Left colon (tissue), 2 donors: ENCODE results near the gene CFAP97. TPM values are rescaled to one million over a fixed set of nuclear protein-coding genes. Genes with fewer than 3 reads are reported as not detected.
A peak's percentile ranks its signal among the peaks of the same experiment; 100 is the strongest.
"Not testable (repeated sequence)": the region's sequence is repeated elsewhere in the genome, so short reads cannot be mapped to it uniquely, and the experiment has no call there.

Experiments used
- ATAC-seq: fragments of 200-7000 bp; cut with Tn5 transposase; one replicate; pipeline ENCODE4 v1.9.1; 2020; ENCODE audit warnings: mild to moderate bottlenecking, moderate library complexity
- DNase-seq, 2 donors: peaks; one replicate each; pipeline ENCODE4 v3.0.0-alpha.2; 2020
- intact Hi-C, 2 donors: fragments of 100-400 bp; cut with DNase I in 1 of 2; cut with micrococcal nuclease in 1 of 2; formaldehyde crosslinking; loops; one replicate each; pipeline versions ENCODE4 v1.11.2 to v1.14.0; 2022; cut with DNase I, micrococcal nuclease
- long read RNA-seq: library from polyadenylated mRNA; unstranded; transcript quantifications from one replicate; pipeline ENCODE4 v2.0.0, GENCODE V29; 2021
- total RNA-seq, 2 donors: library from RNA; stranded (reverse); fragmentation: NEBNext Ultra II Directional; extraction: Animal tissue kit (Norgen Biotek cat#: 25700); gene quantifications; one replicate each; pipeline ENCODE4 v1.2.1, GENCODE V29; 2021
- donor health status: DM: no; HTN: no; CAD: no.
- donor health status: DM: yes; HTN: yes; CAD: no.

CFAP97 gene
- 10 to 100 TPM; 13.9 to 14.0 TPM for total RNA-seq
- long read RNA-seq, full-length matches to known transcripts = 4 of 18 reads
- long read RNA-seq, partial matches to known transcripts = 10 of 18 reads
- long read RNA-seq, other reads (novel, unspliced or antisense) = 4 of 18 reads

DNA sequence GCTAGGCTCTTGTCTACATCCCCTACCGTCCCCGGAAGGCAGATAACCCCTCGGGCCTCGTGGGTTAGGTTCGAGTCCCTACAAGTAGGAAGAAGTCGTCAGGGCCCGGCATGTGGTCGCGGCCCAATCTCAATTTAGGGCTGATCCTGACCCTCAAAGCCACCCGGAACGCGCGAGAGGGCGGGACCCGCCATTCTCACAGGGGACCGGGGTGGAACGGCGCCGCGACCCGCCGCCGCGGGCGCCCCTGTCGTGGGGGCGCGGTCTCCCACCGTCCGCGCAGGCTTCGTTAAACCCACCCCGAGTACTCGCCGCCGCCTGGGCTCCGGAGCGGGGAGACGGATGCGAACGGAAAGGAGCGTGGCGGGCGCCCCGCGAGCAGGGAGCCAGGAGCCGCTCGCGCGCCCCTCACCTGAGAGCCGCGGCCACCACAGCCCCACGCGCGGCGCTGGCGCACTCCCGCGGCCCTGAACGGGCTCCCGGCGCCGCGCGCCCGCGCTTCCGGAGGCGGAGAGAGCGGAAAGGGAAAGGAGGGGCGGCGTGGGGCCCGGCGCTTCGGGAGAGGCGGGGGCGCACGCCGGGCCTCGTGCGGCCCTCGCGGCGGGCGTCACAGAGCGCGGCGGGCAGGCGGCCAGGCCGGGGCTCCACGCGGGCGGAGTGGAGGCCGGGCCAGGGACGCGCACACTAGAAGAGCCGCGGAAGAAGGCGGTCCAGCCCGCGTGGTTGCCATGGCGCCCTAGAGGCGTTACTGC lies at the start of gene CFAP97:
Gene CFAP97, minus strand, starts transcription at position 515 of the 752 bp plus-strand sequence. CDS start 12,804 bp downstream, outside the sequence.
- ATAC-seq = peak; percentile 89
- intact Hi-C loops = no loop called here
- peak; percentile 91 to 93 for DNase-seq

DNA sequence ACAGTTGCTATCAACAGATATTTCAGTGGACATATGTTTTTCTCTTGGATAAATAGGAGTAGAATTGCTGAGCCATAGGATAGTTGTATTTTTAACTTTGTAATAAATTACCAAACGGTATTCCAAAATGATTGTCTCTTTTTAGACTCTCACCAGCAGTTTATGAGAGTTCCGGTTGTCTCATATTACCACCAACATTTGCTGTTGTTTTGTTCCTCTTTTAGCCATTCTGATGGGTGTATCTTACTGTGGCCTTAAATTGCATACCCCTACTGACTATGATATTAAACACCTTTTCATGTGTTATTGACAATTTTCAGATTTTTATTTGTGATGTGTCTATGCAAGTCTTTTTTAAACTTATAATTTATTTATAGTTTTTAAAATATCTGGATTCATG lies 45.3 kb upstream of the CFAP97 start:
- intact Hi-C loops = no loop called here
- ATAC-seq (no peak), DNase-seq (no peak)

DNA sequence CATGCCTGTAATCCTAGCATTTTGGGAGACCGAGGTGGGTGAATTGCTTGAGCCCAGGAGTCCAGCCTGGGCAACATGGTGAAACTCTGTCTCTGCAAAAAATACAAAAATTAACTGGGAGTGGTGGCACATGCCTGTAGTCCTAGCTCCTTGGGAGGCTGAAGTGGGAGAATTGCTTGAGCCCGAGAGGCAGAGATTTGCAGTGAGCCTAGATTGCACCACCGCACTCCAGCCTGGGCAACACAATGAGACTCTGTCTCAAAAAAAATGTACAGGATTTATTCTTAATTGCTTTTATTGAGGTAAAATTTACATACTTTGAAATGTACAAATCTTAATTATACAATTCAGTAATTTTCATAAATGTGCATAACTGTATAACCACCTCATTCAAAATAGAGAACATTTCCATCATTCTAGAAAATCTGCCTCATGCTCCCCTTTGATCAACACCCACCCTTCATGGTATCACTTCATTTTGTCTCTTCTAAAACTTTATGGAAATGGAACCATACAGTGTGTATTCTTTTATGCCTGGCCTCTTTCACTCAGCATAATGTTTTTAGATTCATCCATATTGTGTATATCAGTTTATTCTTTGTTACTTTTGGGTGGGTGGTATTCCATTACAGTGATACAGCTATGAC lies 44.7 kb upstream of the CFAP97 start:
- DNase-seq (no peak), ATAC-seq (no peak)
- intact Hi-C loops = no loop called here

DNA sequence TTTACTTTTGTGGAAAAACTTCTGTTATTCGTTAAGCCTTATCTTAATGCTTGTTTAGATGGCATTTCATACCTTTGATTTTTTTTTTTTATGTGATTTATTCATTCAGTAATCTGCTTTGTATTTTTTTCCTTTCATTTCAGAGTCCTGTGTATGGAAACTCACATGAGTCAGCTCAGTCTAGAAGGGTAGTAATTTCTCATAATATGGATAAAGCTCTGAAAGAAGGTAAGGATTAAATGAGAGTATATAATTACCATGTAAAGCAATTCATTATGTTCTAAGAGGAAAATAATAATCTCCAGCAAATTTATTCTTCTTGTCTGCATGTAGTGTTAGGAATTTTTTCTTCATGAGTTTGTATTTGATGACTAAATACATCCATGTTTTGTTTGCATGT lies 43.4 kb upstream of the CFAP97 start:
- ATAC-seq (no peak), DNase-seq (no peak)
- intact Hi-C loops = no loop called here

DNA sequence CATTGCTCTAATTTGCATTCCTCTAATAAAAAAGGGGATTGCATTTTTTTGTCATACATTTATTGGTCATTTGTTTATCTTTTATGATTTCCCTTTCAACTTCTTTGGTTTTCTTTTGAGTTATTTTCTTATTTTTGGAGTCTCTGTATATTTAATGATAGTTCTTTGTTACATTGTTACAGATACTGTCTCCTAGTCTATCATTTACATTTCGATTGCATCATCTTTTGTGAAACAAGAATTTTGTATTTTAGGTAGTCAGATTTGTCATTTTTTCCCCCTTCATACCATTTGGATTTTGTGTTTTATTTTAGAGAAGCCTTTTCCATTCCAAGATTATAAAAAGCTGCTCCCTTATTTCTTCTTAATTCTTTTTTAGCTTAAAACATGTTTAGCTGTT lies 42.7 kb upstream of the CFAP97 start:
- DNase-seq (no peak), ATAC-seq (no peak)
- intact Hi-C loops = no loop called here

DNA sequence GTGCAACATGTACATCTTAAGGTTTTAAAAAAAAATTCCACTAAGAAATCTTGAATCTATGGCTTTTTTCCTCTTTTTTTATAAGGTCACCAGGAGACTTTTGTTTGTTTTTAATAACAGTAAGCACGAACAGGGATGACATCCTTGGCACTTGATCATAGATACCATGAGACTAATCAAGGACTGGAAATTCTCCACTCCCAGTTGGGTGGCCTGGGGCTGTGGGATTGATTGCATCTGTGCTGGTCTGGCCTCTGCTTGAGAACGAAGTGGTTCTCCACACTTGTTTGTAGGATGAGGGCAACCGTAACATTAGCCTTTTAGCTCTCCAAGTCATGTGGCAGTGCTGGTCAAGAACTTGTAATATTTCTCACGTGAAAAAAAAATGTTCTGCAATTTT lies 41.0 kb upstream of the CFAP97 start:
- intact Hi-C loops = no loop called here
- DNase-seq = no peak
- ATAC-seq = no peak

DNA sequence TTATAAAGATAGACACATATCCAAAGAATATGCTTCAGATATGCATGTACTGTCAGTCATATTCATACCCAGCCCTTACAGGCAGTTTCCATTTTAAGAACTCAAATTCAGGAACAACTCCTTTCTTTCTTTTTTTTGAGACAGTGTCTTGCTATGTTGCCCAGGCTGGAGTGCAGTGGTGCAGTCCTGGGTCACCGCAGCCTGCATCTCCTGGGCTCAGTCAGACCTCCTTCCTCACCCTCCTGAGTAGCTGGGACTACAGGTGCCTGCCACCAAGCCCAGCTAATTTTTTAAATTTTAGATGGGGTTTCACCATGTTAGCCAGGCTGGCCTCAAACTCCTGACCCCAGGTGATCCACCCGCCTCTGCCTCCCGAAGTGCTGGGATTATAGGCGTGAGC lies 40.1 kb upstream of the CFAP97 start:
- intact Hi-C loops = no loop called here
- ATAC-seq = no peak
- no peak for DNase-seq

DNA sequence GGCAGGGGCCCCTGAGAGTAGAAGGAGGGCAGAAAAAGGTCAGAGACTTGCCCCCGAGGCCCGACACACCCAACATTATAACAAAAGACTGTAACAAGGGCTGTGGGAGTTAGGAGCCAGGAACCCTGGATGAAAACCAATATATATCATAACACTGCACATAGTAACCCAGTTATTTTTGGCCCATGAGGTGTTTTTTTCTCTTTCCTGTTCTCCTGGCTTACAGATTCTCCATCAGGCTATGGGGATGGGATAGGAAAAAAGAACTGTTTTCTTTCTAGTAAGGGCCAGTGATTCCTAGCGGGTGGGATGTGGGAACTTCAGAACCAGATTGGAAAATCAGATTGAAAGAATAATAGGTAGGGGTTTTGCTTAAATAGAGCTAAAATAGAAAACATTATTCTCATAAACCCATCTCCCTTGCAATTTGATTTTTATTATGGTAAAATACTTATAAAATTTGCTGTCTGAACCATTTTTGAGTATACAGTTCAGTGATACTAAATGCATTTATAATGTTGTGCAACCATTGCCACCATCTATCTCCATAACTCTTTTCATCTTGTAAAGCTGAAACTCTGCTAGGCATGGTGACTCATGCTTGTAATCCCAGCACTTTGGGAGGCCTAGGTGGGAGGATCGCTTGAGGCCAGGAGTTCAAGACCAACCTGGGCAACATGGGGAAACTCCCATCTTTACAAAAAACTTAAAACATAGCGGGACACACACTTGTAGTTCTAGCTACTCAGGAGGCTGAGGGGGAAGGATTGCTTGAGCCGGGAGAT lies 39.1 kb upstream of the CFAP97 start:
- intact Hi-C loops = no loop called here
- no peak for ATAC-seq
- DNase-seq = no peak

DNA sequence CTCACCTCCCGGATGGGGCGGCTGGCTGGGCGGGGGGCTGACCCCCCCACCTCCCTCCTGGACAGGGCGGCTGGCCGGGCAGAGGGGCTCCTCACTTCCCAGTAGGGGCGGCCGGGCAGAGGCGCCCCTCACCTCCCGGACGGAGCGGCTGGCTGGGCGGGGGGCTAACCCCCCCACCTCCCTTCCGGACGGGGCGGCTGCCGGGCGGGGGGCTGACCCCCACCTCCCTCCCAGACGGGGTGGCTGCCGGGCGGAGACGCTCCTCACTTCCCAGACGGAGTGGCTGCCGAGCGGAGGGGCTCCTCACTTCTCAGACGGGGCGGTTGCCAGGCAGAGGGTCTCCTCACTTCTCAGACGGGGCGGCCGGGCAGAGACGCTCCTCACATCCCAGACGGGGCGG lies 36.7 kb upstream of the CFAP97 start:
- DNase-seq = not testable (repeated sequence)

DNA sequence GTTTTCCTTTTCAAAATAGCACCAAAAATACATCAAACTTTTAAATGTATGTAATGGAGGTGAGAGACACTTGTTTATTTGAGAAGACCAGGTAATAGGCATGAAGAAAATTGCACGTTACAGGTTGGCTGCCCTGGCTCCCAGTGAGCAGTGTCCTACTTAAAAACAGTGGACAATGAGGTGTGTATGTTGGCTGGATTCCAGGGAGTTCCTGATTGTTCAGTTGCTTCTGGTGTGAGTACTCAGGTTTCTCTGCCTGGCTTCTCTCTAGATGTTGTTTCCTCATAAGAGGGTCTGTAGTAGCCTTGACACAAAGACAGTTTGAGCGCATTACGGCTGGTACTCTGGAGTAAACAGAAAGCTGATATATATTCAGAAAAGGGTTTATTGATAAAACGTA lies 35.0 kb upstream of the CFAP97 start:
- DNase-seq = no peak
- intact Hi-C loops = no loop called here

More for the DNA sequence above, 36.7 kb upstream of the CFAP97 start:
- intact Hi-C loops, ATAC-seq: not testable (repeated sequence)

DNA sequence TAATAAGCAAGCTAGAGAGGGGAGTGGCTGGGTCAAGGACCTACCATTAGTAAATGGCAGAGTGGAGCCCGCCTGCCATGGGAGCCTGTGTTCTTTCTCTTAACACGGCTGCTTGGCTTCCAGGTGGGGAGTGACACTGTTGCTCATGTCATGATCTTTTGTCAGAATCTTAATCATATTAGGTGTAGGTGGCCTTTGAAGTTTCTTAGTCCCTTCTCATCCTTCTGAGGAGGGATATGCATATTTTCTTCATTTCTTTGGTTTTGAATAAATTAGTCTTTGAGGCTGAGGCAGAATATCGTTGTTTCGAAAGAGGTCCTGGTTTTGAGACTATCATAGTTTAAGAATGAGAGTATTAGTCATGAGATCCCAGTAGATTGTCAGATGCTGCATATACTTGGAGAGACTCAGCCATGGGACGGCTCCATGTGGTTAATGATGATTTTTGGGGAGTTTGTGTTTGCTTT lies 34.4 kb upstream of the CFAP97 start:
- ATAC-seq (no peak), DNase-seq (no peak)
- intact Hi-C loops = no loop called here

More for the DNA sequence above, 35.0 kb upstream of the CFAP97 start:
- no peak for ATAC-seq

DNA sequence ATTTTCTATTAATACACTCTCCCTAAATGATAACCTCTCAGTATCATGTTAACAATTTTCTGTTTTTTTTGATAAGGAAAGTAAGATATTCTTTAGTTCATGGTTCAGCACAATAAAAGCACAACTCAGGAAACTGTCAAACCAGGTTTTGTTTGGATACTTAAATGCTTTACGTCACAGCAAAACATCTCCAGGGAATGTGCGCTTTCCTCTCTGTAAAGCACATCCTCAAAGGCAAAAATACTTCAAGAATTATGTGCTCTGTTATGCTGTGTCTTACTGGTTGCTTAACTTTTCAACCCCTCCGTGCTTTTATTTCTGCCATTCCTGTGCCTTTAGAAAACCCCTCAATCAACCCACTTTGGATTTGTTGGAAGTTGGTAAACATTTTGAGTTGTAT lies 33.4 kb upstream of the CFAP97 start:
- ATAC-seq = no peak
- intact Hi-C loops = no loop called here
- no peak for DNase-seq

DNA sequence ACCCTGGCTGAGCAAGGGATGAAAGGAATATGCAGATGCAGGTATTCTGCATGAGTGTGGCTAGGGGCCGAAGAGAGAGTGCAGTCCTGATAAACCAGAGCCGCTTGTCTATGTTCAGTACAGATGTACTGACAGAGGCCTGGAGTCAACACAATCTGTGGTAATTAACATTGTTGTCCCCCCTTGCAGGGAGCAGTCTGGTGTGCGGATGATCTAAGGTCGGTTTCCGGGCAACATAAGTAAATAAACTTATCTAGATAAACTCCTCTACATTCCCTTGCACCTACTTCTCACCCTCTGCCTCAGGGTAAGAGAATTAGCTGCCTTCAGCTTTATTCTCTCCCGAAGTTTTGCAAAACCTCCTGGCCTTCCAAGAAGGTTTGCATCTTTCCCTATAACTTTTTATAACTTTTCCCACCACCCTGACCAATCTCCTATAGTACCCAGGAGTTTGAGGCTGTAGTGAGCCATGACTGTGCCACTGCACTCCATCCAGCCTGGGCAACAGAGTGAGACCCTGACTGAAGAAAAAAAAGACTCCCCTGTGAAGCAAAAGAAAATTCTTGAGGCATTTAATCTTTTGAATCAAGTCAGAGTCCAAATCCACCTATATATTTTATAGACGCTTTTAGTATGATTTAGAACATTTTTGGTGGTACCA lies 32.2 kb upstream of the CFAP97 start:
- ATAC-seq = peak; percentile 94
- peak; percentile 35 to 37 for DNase-seq

DNA sequence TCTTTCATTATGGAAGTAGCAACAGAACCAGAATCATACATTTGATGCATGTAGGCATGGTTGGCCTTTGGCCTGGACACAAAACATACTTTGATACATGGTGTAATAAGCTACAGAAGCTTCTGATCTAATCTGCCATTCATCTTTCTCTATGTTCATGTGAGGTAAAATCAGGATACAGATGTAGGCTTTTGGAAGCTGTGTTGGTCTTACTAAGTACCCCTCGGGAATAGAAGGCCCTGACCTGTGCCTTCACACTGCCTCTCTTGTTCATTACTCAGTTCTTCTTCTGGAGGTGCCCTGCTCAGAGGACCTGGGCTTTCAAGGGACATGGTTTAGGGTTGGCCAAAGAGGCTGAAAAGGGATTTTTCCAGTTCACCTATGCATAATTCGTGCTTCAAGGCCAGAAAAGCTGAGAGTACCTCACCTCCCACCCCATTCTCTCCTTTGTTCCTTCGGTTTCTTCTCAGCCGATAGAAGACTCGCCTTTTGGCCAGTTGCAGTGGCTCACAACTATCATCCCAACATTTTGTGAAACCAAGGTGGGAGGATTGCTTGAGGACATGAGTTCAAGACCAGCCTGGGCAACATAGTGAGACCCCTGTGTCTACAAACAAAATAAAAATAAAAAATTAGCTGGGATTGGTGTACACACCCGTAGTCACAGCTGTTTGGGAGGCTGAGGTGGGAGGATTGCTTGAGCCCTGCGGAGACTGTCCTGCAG lies 31.5 kb upstream of the CFAP97 start:
- intact Hi-C loops = no loop called here
- DNase-seq (no peak), ATAC-seq (no peak)

More for the DNA sequence above, 32.2 kb upstream of the CFAP97 start:
- intact Hi-C loops = no loop called here

DNA sequence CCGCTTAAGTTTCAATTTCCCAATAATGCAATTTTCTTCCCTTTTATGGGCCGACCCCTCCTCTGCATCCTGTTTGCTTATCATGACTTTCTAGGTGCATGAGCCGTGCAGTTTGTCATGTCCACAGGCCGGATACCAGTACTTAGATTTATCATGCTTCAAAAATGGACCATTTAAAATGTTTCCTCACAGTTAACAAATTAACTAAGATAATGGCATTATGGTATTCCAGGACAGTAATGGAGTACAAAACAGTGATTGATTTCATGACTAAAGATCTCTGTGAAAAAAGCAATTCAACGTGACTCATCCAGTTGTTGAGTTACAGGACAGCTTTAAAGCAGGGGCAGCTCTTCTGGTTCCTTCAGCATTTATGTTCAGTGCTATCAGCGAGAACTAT lies 28.6 kb upstream of the CFAP97 start:
- intact Hi-C loops = no loop called here
- ATAC-seq (peak; percentile 62), DNase-seq (no peak)

DNA sequence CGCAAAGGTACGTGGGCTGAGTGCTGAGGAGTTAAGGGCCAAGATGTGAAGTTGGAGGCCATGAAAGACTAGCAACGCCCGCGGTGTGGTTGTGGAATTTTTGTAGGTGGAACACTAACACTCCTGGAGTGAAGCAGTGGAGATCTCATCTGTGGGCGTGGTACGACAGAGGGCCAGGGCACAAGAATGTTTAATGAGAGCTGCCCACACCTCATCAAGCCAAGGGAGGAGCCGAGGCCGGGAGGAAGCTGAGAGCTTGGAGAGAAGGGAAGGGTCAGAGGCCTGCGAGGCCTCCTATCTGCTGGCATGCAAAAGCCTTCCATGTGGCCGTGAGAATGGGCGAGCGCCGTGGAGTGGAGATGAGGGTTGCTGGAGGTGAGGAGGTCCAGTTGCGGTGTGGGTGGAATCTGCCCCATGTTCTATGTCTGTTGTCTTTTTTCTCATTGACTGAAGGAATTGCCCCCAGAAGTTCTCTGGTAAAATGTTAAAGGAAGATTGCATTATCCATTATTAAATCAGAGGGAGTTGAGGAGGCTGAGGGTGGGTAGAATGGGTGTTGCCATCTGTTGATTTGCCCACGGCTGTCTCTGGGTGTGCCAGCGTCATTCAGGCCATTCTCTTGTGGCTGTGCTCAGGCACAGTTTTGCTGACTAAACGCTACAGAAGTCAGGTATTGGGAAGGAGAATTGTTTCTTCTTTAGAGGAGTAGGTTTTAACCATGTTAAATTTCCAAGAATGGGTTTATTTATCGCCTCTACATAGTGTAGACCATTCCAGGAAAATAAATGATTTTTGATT lies 25.4 kb upstream of the CFAP97 start:
- intact Hi-C loops = loop anchor here in 1 of 2 donors (5.0 to 10.0 kb wide), 2 partner anchors 56 to 153 kb away; no protein-coding TSS in a partner anchor
- DNase-seq (no peak), ATAC-seq (peak; percentile 58)

DNA sequence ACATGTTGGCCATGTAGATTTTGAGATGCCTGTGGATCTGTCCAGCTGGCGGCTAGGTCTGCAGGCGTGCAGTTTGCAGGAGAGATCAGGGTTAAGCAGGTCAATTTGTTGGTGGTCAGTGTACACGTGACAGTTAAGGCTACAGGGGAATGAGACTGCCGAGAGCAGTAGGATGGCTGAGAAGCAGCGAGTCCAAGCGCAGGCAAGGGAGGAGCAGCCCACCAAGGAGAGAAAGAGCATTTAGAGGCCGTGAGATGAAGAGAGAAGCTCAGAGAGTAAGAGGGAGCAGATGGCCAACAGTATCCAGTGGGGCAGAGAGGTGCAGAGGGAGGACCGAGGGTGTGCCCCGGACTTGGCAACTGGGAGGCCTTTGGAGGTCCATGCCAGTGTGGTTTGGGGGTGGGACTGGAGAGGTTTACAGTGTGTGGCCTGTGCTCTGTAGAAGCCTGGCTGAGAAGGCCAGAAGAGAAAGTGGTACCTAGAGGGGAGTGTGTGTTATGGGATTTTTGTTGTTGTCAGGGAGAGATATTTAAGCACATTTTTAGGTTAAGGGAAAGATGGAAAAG lies 24.0 kb upstream of the CFAP97 start:
- no peak for ATAC-seq
- no peak for DNase-seq
- intact Hi-C loops = loop anchor here in 1 of 2 donors (5.0 to 10.0 kb wide), 2 partner anchors 57 to 155 kb away; no protein-coding TSS in a partner anchor
